OCI-LY1 (cell line): Measurements from ENCODE around the gene CCDC194.

Source experiments
- CTCF ChIP-seq: fragments of 200-600 bp; sonication (generic), shearing (Covaris generic); IDR thresholded peaks from 2 replicates; pipeline ENCODE4 v1.5.1; 2017; ENCODE audit warnings: mild to moderate bottlenecking, antibody characterized with exemption, low read length, moderate library complexity, mixed read lengths
- EZH2 ChIP-seq: fragments of 200-600 bp; sonication (generic), shearing (Covaris generic); IDR thresholded peaks from 2 replicates; pipeline ENCODE4 v1.8.0; 2017; ENCODE audit warnings: borderline replicate concordance, mixed run types, mild to moderate bottlenecking, antibody characterized with exemption, low read length, moderate library complexity, mixed read lengths

GRCh38 chr19:17376935-17377600 lies 16.9 kb downstream of the CCDC194 start, which contains the start of gene PLVAP:
- no peak for TF ChIP-seq CTCF
- TF ChIP-seq EZH2 = no peak
